Peyer's patch (tissue), 4 donors: ENCODE results near the gene UBR2. TPM values are rescaled to one million over a fixed set of nuclear protein-coding genes. Genes with fewer than 3 reads are reported as not detected.
A peak's percentile ranks its signal among the peaks of the same experiment; 100 is the strongest.
"Not testable (repeated sequence)": the region's sequence is repeated elsewhere in the genome, so short reads cannot be mapped to it uniquely, and the experiment has no call there.

Source experiments
- DNase-seq, 3 donors: peaks; one replicate each; pipeline ENCODE4 v3.0.0-alpha.2; 2017 to 2019
- H3K27ac ChIP-seq, 4 donors: fragments of 200-600 bp; sonication (generic); one replicate each; pipeline ENCODE4 v1.5.1; 2016 to 2019
- H3K27me3 ChIP-seq, 2 donors: fragments of 200-600 bp; sonication (generic); one replicate each; pipeline ENCODE4 v1.5.1; 2019
- H3K36me3 ChIP-seq, 3 donors: fragments of 200-600 bp; sonication (generic); one replicate each; pipeline ENCODE4 v1.5.1; 2016 to 2019
- H3K4me1 ChIP-seq, 4 donors: fragments of 200-600 bp; sonication (generic); one replicate each; pipeline ENCODE4 v1.5.1; 2016 to 2019
- H3K4me3 ChIP-seq, 4 donors: fragments of 200-600 bp; sonication (generic); 1 replicate in 3 of 4; 2 replicates in 1 of 4; pipeline ENCODE4 v1.5.1; 2016 to 2019; ENCODE audit warnings: mild to moderate bottlenecking in 1 of 4
- H3K9me3 ChIP-seq, 4 donors: fragments of 200-600 bp; sonication (generic); one replicate each; pipeline ENCODE4 v1.5.1; 2016 to 2019; ENCODE audit warnings: mild to moderate bottlenecking in 1 of 4
- CTCF ChIP-seq, 6 experiments: fragments of 450-650 bp in 4 of 6; fragments of 200-600 bp in 2 of 6; sonication (generic) in 1 of 6; IDR thresholded peaks; one replicate each; pipeline ENCODE4 v1.5.1; 2017 to 2019; ENCODE audit warnings: antibody characterized with exemption in 6 of 6, mild to moderate bottlenecking in 3 of 6, moderate library complexity in 1 of 6
- POLR2A ChIP-seq, 2 donors: fragments of 450-650 bp; IDR thresholded peaks; one replicate each; pipeline ENCODE4 v1.5.1; 2017; ENCODE audit warnings: antibody characterized with exemption in 2 of 2, mild to moderate bottlenecking in 2 of 2, moderate library complexity in 2 of 2
- total RNA-seq, 4 donors: library from RNA; depleted of rRNA; stranded (reverse); fragments of >200 nt; gene quantifications; one replicate each; pipeline ENCODE4 v1.1.0, GENCODE V29; 2016

Gene UBR2
- total RNA-seq, 4 donors from 2014 or later, result 36.4 to 51.2 (median 41.1) TPM

- no peaks in the 10 kb centered on the region for H3K27me3 ChIP-seq
- H3K4me3 ChIP-seq, result no peak overlapping the region
- H3K9me3 ChIP-seq, result no peaks in the 10 kb centered on the region
- peak overlapping the region in 1 of 4 donors; percentile 1 for H3K27ac ChIP-seq
- TF ChIP-seq CTCF (IDR thresholded peaks at IDR 0.05) (no peak), POLR2A (IDR thresholded peaks at IDR 0.05) (no peak)
- H3K36me3 ChIP-seq, result peaks cover 0 to 20% (median 0%) of the 10 kb centered on the region in 3 donors
- H3K4me1 ChIP-seq, result peaks cover 0 to 28% (median 6%) of the 10 kb centered on the region in 4 donors
- peak in 1 of 3 donors; percentile 54 for DNase-seq
Observed at GRCh38 chr6:42572523-42572922, 8.7 kb downstream of the UBR2 start.

GRCh38 chr6:42576538-42576937 lies 12.7 kb downstream of the UBR2 start:
- H3K27me3 ChIP-seq, DNase-seq, H3K4me3 ChIP-seq, H3K27ac ChIP-seq, H3K9me3 ChIP-seq, H3K4me1 ChIP-seq: not testable (repeated sequence)
- peaks cover 0 to 24% (median 0%) of the 10 kb centered on the region in 3 donors for H3K36me3 ChIP-seq

- Histone ChIP-seq H3K27ac (no peak overlapping the region), H3K4me1 (no peaks in the 10 kb centered on the region), H3K9me3 (no peaks in the 10 kb centered on the region), H3K4me3 (no peak overlapping the region), H3K27me3 (no peaks in the 10 kb centered on the region), H3K36me3 (peaks cover 0 to 22% (median 0%) of the 10 kb centered on the region in 3 donors)
- no peak for TF ChIP-seq CTCF (IDR thresholded peaks at IDR 0.05)
- TF ChIP-seq POLR2A (IDR thresholded peaks at IDR 0.05), result no peak
- DNase-seq, result no peak
Observed at GRCh38 chr6:42598300-42598699, 34.5 kb downstream of the UBR2 start.

- no peak overlapping the region for H3K4me3 ChIP-seq
- no peaks in the 10 kb centered on the region for H3K9me3 ChIP-seq
- no peak for DNase-seq
- H3K36me3 ChIP-seq, result peaks cover 0 to 28% (median 0%) of the 10 kb centered on the region in 3 donors
- no peak overlapping the region for H3K27ac ChIP-seq
- TF ChIP-seq CTCF (IDR thresholded peaks at IDR 0.05) (no peak), POLR2A (IDR thresholded peaks at IDR 0.05) (no peak)
- no peaks in the 10 kb centered on the region for H3K27me3 ChIP-seq
- no peaks in the 10 kb centered on the region for H3K4me1 ChIP-seq
Observed at GRCh38 chr6:42599558-42599957, 35.7 kb downstream of the UBR2 start.

- Histone ChIP-seq H3K27me3 (no peaks in the 10 kb centered on the region), H3K9me3 (no peaks in the 10 kb centered on the region), H3K27ac (no peak overlapping the region), H3K4me3 (no peak overlapping the region), H3K36me3 (peaks cover 0 to 60% (median 0%) of the 10 kb centered on the region in 3 donors), H3K4me1 (no peaks in the 10 kb centered on the region)
- TF ChIP-seq POLR2A (IDR thresholded peaks at IDR 0.05), result no peak
- TF ChIP-seq CTCF (IDR thresholded peaks at IDR 0.05), result no peak
- DNase-seq, result no peak
Observed at GRCh38 chr6:42604150-42604549, 40.3 kb downstream of the UBR2 start.

GRCh38 chr6:42604699-42605098 lies 40.9 kb downstream of the UBR2 start:
- DNase-seq, H3K4me3 ChIP-seq, H3K9me3 ChIP-seq, H3K27ac ChIP-seq, H3K27me3 ChIP-seq, H3K4me1 ChIP-seq: not testable (repeated sequence)
- H3K36me3 ChIP-seq, result peaks cover 0 to 66% (median 2%) of the 10 kb centered on the region in 3 donors

GRCh38 chr6:42610416-42610815 lies 46.6 kb downstream of the UBR2 start:
- Histone ChIP-seq H3K36me3 (peaks cover 0 to 80% (median 2%) of the 10 kb centered on the region in 3 donors), H3K4me1 (no peaks in the 10 kb centered on the region), H3K9me3 (no peaks in the 10 kb centered on the region), H3K27me3 (no peaks in the 10 kb centered on the region), H3K27ac (no peak overlapping the region), H3K4me3 (no peak overlapping the region)
- no peak for DNase-seq
- TF ChIP-seq CTCF (IDR thresholded peaks at IDR 0.05) (no peak), POLR2A (IDR thresholded peaks at IDR 0.05) (no peak)
